ENCODE measurements around the gene PARG.

DNA sequence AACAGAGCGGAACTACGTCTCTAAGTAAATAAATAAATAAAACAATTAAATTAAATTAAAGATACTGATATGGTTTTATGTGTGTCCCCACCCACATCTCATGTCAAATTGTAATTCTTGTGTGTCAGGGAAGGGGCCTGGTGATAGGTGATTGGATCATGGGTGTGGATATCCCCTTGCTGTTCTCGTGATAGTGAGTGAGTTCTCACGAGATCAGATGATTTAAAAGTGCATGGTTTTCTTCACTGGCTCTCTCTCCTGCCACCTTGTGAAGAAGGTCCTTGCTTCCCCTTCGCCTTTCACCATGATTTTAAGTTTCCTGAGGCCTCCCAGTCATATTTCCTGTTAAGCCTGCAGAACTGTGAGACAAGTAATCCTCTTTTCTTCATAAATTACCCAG is 150.7 kb downstream of the PARG start:
- TF ChIP-seq GABPA (IDR thresholded peaks at IDR 0.05; ENCODE audit: low read depth) (no peak), POLR2AphosphoS5 (IDR thresholded peaks at IDR 0.05; ENCODE audit: low read depth, low read length) (no peak), MEF2A (IDR thresholded peaks at IDR 0.05; ENCODE audit: borderline replicate concordance, low read depth) (no peak)
- TF ChIP-seq, protein P1, sequence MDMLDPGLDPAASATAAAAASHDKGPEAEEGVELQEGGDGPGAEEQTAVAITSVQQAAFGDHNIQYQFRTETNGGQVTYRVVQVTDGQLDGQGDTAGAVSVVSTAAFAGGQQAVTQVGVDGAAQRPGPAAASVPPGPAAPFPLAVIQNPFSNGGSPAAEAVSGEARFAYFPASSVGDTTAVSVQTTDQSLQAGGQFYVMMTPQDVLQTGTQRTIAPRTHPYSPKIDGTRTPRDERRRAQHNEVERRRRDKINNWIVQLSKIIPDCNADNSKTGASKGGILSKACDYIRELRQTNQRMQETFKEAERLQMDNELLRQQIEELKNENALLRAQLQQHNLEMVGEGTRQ (IDR thresholded peaks at IDR 0.05; ENCODE audit: borderline replicate concordance, low read depth, low read length), result no peak
- TF ChIP-seq, protein P2, sequence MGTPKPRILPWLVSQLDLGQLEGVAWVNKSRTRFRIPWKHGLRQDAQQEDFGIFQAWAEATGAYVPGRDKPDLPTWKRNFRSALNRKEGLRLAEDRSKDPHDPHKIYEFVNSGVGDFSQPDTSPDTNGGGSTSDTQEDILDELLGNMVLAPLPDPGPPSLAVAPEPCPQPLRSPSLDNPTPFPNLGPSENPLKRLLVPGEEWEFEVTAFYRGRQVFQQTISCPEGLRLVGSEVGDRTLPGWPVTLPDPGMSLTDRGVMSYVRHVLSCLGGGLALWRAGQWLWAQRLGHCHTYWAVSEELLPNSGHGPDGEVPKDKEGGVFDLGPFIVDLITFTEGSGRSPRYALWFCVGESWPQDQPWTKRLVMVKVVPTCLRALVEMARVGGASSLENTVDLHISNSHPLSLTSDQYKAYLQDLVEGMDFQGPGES (IDR thresholded peaks at IDR 0.05; ENCODE audit: low read depth, low read length), result no peak

All from SK-N-SH (cell line).